CD14-positive monocyte (primary cell): ENCODE results near the gene RUBCN. TPM values are rescaled to one million over a fixed set of nuclear protein-coding genes. Genes with fewer than 3 reads are reported as not detected.

ENCODE experiments used
- DNase-seq, 3 donors: peaks; one replicate each; pipeline ENCODE4 v3.0.0-alpha.2; 2011 to 2022
- H2AFZ ChIP-seq: 2 replicates; pipeline ENCODE4 v1.6.0; 2012; ENCODE audit warnings: mild to moderate bottlenecking, low read depth, low read length, inconsistent platforms; ENCODE audit not compliant: insufficient read depth, poor library complexity, severe bottlenecking
- H3K27ac ChIP-seq, 2 donors: 1 replicate in 1 of 2; 2 replicates in 1 of 2; pipeline ENCODE4 v1.5.1; 2012 to 2013; ENCODE audit warnings: low read length in 2 of 2, control low read depth in 1 of 2, inconsistent platforms in 1 of 2, low read depth in 1 of 2, mild to moderate bottlenecking in 1 of 2
- H3K27me3 ChIP-seq, 2 donors: one replicate each; pipeline versions ENCODE4 v1.6.0 to v1.6.1; 2011 to 2013; ENCODE audit warnings: low read length in 2 of 2; ENCODE audit not compliant: control insufficient read depth in 2 of 2, insufficient read depth in 2 of 2
- H3K36me3 ChIP-seq, 2 donors: replicated peaks in 1 of 2; 1 replicate in 1 of 2; 2 replicates in 1 of 2; pipeline versions ENCODE4 v1.5.1 to v1.6.1; 2012 to 2013; ENCODE audit warnings: low read length in 2 of 2, control low read depth in 1 of 2, inconsistent platforms in 1 of 2, mild to moderate bottlenecking in 1 of 2; ENCODE audit not compliant: insufficient read depth in 2 of 2, control insufficient read depth in 1 of 2
- H3K4me1 ChIP-seq, 2 donors: 1 replicate in 1 of 2; 2 replicates in 1 of 2; pipeline versions ENCODE4 v1.5.1 to v1.6.1; 2012 to 2013; ENCODE audit warnings: low read length in 2 of 2, control low read depth in 1 of 2, inconsistent platforms in 1 of 2, mild to moderate bottlenecking in 1 of 2, moderate library complexity in 1 of 2; ENCODE audit not compliant: insufficient read depth in 2 of 2, control insufficient read depth in 1 of 2
- H3K4me2 ChIP-seq: replicated peaks from 2 replicates; pipeline ENCODE3; 2012; ENCODE audit warnings: low read length, moderate library complexity, mild to moderate bottlenecking; ENCODE audit not compliant: poor library complexity, severe bottlenecking; ENCODE audit errors: extremely low read depth
- H3K4me3 ChIP-seq, 3 experiments: fragments of 200-600 bp in 1 of 3; sonication (generic) in 1 of 3; replicated peaks in 1 of 3; 1 replicate in 2 of 3; 2 replicates in 1 of 3; pipeline ENCODE4 v1.5.1; 2011 to 2013; ENCODE audit warnings: low read length in 3 of 3, mild to moderate bottlenecking in 3 of 3, control low read depth in 2 of 3, low read depth in 2 of 3, inconsistent platforms in 1 of 3, moderate library complexity in 1 of 3
- H3K79me2 ChIP-seq: 2 replicates; pipeline ENCODE4 v1.6.0; 2012; ENCODE audit warnings: mild to moderate bottlenecking, control low read depth, inconsistent platforms, low read length, moderate library complexity; ENCODE audit not compliant: insufficient read depth
- H3K9ac ChIP-seq: 2 replicates; pipeline ENCODE4 v1.6.0; 2017; ENCODE audit warnings: low read length, mild to moderate bottlenecking; ENCODE audit not compliant: insufficient read depth, poor library complexity, severe bottlenecking
- H3K9me3 ChIP-seq, 2 donors: replicated peaks in 1 of 2; 1 replicate in 1 of 2; 2 replicates in 1 of 2; pipeline versions ENCODE4 v1.5.1 to v1.6.1; 2012 to 2013; ENCODE audit warnings: low read length in 2 of 2, control low read depth in 1 of 2; ENCODE audit not compliant: control insufficient read depth in 1 of 2, insufficient read depth in 1 of 2
- H4K20me1 ChIP-seq: 2 replicates; pipeline ENCODE4 v1.6.0; 2012; ENCODE audit warnings: mild to moderate bottlenecking, low read length, control low read depth, moderate library complexity; ENCODE audit not compliant: insufficient read depth
- H3K27ac Mint-ChIP-seq, 7 donors: one replicate each; pipeline ENCODE4 v1.8.0; 2020; ENCODE audit warnings: mild to moderate bottlenecking in 7 of 7, mixed read lengths in 7 of 7, moderate library complexity in 6 of 7, inconsistent platforms in 2 of 7
- H3K27me3 Mint-ChIP-seq, 3 donors: one replicate each; pipeline ENCODE4 v1.8.0; 2021 to 2022; ENCODE audit warnings: low read depth in 3 of 3, mild to moderate bottlenecking in 3 of 3, mixed read lengths in 3 of 3, moderate library complexity in 3 of 3, inconsistent platforms in 1 of 3
- H3K36me3 Mint-ChIP-seq, 2 donors: one replicate each; pipeline ENCODE4 v1.8.0; 2020; ENCODE audit warnings: mixed read lengths in 2 of 2, inconsistent platforms in 1 of 2, mild to moderate bottlenecking in 1 of 2
- H3K4me1 Mint-ChIP-seq: one replicate; pipeline ENCODE4 v1.8.0; 2020; ENCODE audit warnings: mild to moderate bottlenecking, mixed read lengths
- H3K4me3 Mint-ChIP-seq, 2 donors: one replicate each; pipeline ENCODE4 v1.8.0; 2020; ENCODE audit warnings: mild to moderate bottlenecking in 2 of 2, mixed read lengths in 2 of 2, moderate library complexity in 1 of 2
- H3K9me3 Mint-ChIP-seq, 7 donors: one replicate each; pipeline ENCODE4 v1.8.0; 2020 to 2022; ENCODE audit warnings: mixed read lengths in 7 of 7, mild to moderate bottlenecking in 6 of 7, moderate library complexity in 6 of 7, inconsistent platforms in 2 of 7
- WGBS: methylation state at CpG from one replicate; pipeline ENCODE4 v1.1.5; 2013; ENCODE audit warnings: missing lambda C conversion rate; ENCODE audit not compliant: insufficient coverage; 5-methylcytosine and 5-hydroxymethylcytosine counted together
- intact Hi-C, 2 donors: fragments of 100-400 bp; cut with micrococcal nuclease; formaldehyde crosslinking; loops; one replicate each; pipeline versions ENCODE4 v1.15.0 to v1.15.1; 2023
- polyA plus RNA-seq, 3 donors: library from polyadenylated mRNA; depleted of rRNA in 1 of 3; unstranded in 2 of 3; stranded (reverse) in 1 of 3; fragments of 300-500 nt in 2 of 3; fragments of >200 nt in 1 of 3; fragmentation: Illumina TruSeq in 2 of 3; gene quantifications; 1 replicate in 2 of 3; 2 replicates in 1 of 3; pipeline ENCODE4 v1.2.3, GENCODE V29; 2012 to 2021
- TF ChIP-seq, protein P1 (sequence below): fragments of 200-600 bp; IDR thresholded peaks from one replicate; pipeline ENCODE4 v1.8.0; 2022; ENCODE audit warnings: antibody characterized with exemption, mild to moderate bottlenecking

Gene RUBCN
- polyA plus RNA-seq, 3 donors = 8.6 to 37.9 (median 13.5) TPM

DNA sequence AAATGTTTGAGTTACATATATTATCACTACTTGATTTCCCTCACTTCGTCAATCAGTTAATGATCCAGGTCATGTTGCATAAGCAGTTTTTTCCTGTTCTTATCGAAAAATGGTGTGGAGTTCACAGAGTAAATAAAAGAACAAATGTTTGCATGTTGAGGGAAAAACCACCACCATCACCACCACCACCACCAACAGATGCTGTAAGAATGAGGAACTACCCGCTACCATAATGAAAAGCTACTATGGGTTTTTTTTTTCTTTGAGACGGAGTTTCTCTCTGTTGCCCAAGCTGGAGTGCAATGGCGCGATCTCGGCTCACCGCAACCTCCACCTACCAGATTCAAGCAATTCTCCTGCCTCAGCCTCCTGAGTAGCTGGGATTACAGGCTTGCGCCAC is 27.6 kb downstream of the RUBCN start:
- H3K4me3 Mint-ChIP-seq = no peak overlapping the region
- peaks cover 29 to 47% of the 10 kb centered on the region in 2 donors for H3K36me3 Mint-ChIP-seq
- peaks cover 23 to 30% of the 10 kb centered on the region in 2 donors for H3K4me1 ChIP-seq
- H3K36me3 ChIP-seq = peaks cover 12 to 29% of the 10 kb centered on the region in 2 donors
- no peak overlapping the region for H3K4me2 ChIP-seq
- H3K27me3 ChIP-seq = no peaks in the 10 kb centered on the region
- no CpG with 5 or more reads among the region's 9 CpGs for WGBS
- no peaks in the 10 kb centered on the region for H3K9me3 ChIP-seq
- H4K20me1 ChIP-seq = peaks cover 15% of the 10 kb centered on the region
- TF ChIP-seq, protein P1, sequence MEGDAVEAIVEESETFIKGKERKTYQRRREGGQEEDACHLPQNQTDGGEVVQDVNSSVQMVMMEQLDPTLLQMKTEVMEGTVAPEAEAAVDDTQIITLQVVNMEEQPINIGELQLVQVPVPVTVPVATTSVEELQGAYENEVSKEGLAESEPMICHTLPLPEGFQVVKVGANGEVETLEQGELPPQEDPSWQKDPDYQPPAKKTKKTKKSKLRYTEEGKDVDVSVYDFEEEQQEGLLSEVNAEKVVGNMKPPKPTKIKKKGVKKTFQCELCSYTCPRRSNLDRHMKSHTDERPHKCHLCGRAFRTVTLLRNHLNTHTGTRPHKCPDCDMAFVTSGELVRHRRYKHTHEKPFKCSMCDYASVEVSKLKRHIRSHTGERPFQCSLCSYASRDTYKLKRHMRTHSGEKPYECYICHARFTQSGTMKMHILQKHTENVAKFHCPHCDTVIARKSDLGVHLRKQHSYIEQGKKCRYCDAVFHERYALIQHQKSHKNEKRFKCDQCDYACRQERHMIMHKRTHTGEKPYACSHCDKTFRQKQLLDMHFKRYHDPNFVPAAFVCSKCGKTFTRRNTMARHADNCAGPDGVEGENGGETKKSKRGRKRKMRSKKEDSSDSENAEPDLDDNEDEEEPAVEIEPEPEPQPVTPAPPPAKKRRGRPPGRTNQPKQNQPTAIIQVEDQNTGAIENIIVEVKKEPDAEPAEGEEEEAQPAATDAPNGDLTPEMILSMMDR = no peak
- H3K27me3 Mint-ChIP-seq = peaks cover 0 to 3% (median 1%) of the 10 kb centered on the region in 3 donors
- H3K27ac ChIP-seq = no peak overlapping the region
- intact Hi-C loops = no loop called here
- peaks cover 0 to 3% (median 0%) of the 10 kb centered on the region in 7 donors for H3K9me3 Mint-ChIP-seq
- H2AFZ ChIP-seq = no peak overlapping the region
- H3K9ac ChIP-seq = no peak overlapping the region
- peak overlapping the region in 6 of 7 donors; percentile 12 to 87 (median 32) for H3K27ac Mint-ChIP-seq
- DNase-seq = peak; percentile 4 to 50 (median 30)
- peaks cover 28% of the 10 kb centered on the region for H3K79me2 ChIP-seq
- H3K4me1 Mint-ChIP-seq = peaks cover 25% of the 10 kb centered on the region
- no peak overlapping the region for H3K4me3 ChIP-seq

DNA sequence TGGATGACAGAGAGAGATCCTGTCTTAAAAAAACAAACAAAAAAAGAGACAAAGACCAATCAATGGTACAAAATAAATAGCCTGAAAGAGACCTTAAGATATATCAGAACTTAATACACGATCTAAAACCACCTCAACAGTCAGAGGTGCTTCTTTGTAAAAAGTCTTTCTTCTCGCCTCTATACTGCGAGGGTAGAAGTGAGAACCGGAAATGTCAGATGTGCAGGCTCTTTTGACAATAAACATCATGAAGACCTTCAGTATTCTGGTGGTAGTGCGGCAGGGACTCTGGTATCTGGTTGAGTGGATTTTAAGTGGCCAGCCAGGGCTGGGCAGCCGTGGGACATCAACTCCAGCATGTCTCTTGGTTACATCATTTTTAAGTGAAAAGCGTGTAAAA is 30.0 kb downstream of the RUBCN start:
- peaks cover 30 to 53% of the 10 kb centered on the region in 2 donors for H3K36me3 ChIP-seq
- TF ChIP-seq, protein P1 = no peak
- H3K27me3 Mint-ChIP-seq = peaks cover 0 to 1% (median 1%) of the 10 kb centered on the region in 3 donors
- H3K9me3 ChIP-seq = no peaks in the 10 kb centered on the region
- no peak overlapping the region for H3K9ac ChIP-seq
- peaks cover 15% of the 10 kb centered on the region for H4K20me1 ChIP-seq
- H3K4me1 ChIP-seq = peaks cover 6 to 10% of the 10 kb centered on the region in 2 donors
- no peak for DNase-seq
- peaks cover 20% of the 10 kb centered on the region for H3K79me2 ChIP-seq
- H3K27me3 ChIP-seq = no peaks in the 10 kb centered on the region
- 100% methylated on average over 6 of the region's 7 CpGs for WGBS
- H3K27ac ChIP-seq = no peak overlapping the region
- H3K4me1 Mint-ChIP-seq = peaks cover 8% of the 10 kb centered on the region
- no peak overlapping the region for H3K4me2 ChIP-seq
- no peak overlapping the region for H3K4me3 Mint-ChIP-seq
- intact Hi-C loops = no loop called here
- H3K9me3 Mint-ChIP-seq = peaks cover 0 to 3% (median 0%) of the 10 kb centered on the region in 7 donors
- H3K4me3 ChIP-seq = no peak overlapping the region
- H3K27ac Mint-ChIP-seq = no peak overlapping the region
- no peak overlapping the region for H2AFZ ChIP-seq
- peaks cover 42 to 59% of the 10 kb centered on the region in 2 donors for H3K36me3 Mint-ChIP-seq
